ENCODE measurements around the gene TEX54. TPM values are rescaled to one million over a fixed set of nuclear protein-coding genes. Genes with fewer than 3 reads are reported as not detected.

Gene TEX54
- total and polyA plus RNA-seq, 2 of the 13 experiments (the other 11 are each of a cell fraction or from before 2014, with no cell fraction given) = not detected

DNA sequence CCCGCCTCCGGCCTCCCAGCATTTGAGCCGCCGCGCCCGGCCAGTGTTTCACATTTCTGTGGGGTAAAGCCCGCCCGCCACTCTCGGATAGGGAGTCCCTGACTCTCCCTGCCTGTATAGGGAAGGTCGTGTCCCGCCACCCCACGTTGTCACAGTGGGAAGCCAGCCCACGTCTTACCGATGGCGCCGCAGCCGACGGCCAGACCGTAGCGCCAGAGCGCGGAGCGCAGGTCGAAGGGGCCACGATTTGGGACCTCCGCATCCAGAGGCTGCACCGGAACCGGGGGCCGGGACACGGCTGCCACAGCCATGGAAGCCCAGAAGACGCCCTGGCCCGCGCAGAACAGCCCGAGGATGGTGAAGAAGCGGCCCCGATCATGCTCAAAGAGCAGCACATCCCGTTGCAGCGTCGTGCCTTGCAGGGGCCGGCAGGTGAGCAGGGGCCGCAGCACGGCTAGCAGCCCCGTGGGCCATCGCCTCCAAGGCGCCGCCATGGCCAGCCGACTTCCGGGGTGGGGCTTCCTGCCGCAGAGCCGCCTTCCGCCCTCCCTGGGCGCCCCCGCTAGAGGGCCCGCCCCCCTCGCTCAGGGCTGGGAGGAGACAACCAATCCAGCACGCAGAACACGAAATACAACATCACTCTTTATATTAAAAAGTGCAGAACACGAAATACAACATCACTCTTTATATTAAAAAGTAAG lies 41.0 kb downstream of the TEX54 start, which contains the start of gene TMEM223 (continued):
- TF ChIP-seq SOX6 (IDR thresholded peaks at IDR 0.05) (no peak), SOX6 (CRISPR knock-in tag; IDR thresholded peaks at IDR 0.05) (peak; percentile 48), RFX5 (IDR thresholded peaks at IDR 0.05; ENCODE audit: low read depth, low read length) (no peak), KLF15 (CRISPR knock-in tag; IDR thresholded peaks at IDR 0.05; ENCODE audit: borderline replicate concordance) (no peak), RFXANK (CRISPR knock-in tag; IDR thresholded peaks at IDR 0.05) (no peak), HNRNPL (IDR thresholded peaks at IDR 0.05; ENCODE audit: low read depth, low read length) (no peak; the same call in 1 of the 2 replicates), RBFOX2 (IDR thresholded peaks at IDR 0.05; ENCODE audit: low read depth, low read length) (peak; percentile 99), BCL6 (CRISPR knock-in tag; IDR thresholded peaks at IDR 0.05) (0 out of 2 replicates have a peak, but pooled peaks have one; percentile 20), ZKSCAN5 (CRISPR knock-in tag; IDR thresholded peaks at IDR 0.05) (no peak), SMAD1 (CRISPR knock-in tag; IDR thresholded peaks at IDR 0.05; ENCODE audit: borderline replicate concordance, low read depth) (no peak), PITX1 (CRISPR knock-in tag; IDR thresholded peaks at IDR 0.05) (peak; percentile 68; the same call in 1 of the 2 replicates), FOXO1 (CRISPR knock-in tag; IDR thresholded peaks at IDR 0.05) (peak; percentile 45), RNF2 (conservative IDR thresholded peaks at IDR 0.05; ENCODE audit: low read depth) (peak; percentile 68; the same call in 1 of the 2 replicates), ARID2 (CRISPR knock-in tag; IDR thresholded peaks at IDR 0.05; ENCODE audit: borderline replicate concordance) (no peak), KLF9 (CRISPR knock-in tag; IDR thresholded peaks at IDR 0.05; ENCODE audit: low read depth) (no peak), NONO (IDR thresholded peaks at IDR 0.05) (no peak), NONO (CRISPR knock-in tag; conservative IDR thresholded peaks at IDR 0.05) (peak; percentile 83), FOSL1 (CRISPR knock-in tag; IDR thresholded peaks at IDR 0.05; ENCODE audit: borderline replicate concordance) (no peak), PHF21A (CRISPR knock-in tag; IDR thresholded peaks at IDR 0.05) (peak; percentile 47; the same call in 1 of the 2 replicates)
- TF ChIP-seq, protein P1, sequence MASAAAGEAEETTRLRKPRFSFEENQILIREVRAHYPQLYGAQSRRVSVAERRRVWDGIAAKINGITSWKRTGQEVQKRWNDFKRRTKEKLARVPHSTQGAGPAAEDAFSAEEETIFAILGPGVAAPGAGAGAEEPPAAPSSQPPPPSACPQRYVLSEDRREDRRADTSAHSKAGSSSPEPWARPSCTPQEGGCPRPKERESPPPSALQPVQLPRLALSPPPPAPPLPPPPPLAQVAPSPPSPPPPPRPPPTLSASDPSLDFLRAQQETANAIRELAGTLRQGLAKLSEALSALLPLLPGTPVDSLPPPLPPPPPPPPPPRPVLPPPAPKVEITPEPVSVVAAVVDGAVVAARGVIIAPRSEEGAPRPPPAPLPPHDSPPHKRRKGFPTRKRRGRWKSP (CRISPR knock-in tag; IDR thresholded peaks at IDR 0.05) = peak; percentile 51; the same call in 1 of the 2 replicates
- TF ChIP-seq, protein P2, sequence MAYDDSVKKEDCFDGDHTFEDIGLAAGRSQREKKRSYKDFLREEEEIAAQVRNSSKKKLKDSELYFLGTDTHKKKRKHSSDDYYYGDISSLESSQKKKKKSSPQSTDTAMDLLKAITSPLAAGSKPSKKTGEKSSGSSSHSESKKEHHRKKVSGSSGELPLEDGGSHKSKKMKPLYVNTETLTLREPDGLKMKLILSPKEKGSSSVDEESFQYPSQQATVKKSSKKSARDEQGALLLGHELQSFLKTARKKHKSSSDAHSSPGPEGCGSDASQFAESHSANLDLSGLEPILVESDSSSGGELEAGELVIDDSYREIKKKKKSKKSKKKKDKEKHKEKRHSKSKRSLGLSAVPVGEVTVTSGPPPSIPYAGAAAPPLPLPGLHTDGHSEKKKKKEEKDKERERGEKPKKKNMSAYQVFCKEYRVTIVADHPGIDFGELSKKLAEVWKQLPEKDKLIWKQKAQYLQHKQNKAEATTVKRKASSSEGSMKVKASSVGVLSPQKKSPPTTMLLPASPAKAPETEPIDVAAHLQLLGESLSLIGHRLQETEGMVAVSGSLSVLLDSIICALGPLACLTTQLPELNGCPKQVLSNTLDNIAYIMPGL (CRISPR knock-in tag; IDR thresholded peaks at IDR 0.05; ENCODE audit: borderline replicate concordance in 1 of 2, low read depth in 1 of 2) = peak; percentile 69 to 91; a peak in 3 of 4 replicates
- TF ChIP-seq, protein P3, sequence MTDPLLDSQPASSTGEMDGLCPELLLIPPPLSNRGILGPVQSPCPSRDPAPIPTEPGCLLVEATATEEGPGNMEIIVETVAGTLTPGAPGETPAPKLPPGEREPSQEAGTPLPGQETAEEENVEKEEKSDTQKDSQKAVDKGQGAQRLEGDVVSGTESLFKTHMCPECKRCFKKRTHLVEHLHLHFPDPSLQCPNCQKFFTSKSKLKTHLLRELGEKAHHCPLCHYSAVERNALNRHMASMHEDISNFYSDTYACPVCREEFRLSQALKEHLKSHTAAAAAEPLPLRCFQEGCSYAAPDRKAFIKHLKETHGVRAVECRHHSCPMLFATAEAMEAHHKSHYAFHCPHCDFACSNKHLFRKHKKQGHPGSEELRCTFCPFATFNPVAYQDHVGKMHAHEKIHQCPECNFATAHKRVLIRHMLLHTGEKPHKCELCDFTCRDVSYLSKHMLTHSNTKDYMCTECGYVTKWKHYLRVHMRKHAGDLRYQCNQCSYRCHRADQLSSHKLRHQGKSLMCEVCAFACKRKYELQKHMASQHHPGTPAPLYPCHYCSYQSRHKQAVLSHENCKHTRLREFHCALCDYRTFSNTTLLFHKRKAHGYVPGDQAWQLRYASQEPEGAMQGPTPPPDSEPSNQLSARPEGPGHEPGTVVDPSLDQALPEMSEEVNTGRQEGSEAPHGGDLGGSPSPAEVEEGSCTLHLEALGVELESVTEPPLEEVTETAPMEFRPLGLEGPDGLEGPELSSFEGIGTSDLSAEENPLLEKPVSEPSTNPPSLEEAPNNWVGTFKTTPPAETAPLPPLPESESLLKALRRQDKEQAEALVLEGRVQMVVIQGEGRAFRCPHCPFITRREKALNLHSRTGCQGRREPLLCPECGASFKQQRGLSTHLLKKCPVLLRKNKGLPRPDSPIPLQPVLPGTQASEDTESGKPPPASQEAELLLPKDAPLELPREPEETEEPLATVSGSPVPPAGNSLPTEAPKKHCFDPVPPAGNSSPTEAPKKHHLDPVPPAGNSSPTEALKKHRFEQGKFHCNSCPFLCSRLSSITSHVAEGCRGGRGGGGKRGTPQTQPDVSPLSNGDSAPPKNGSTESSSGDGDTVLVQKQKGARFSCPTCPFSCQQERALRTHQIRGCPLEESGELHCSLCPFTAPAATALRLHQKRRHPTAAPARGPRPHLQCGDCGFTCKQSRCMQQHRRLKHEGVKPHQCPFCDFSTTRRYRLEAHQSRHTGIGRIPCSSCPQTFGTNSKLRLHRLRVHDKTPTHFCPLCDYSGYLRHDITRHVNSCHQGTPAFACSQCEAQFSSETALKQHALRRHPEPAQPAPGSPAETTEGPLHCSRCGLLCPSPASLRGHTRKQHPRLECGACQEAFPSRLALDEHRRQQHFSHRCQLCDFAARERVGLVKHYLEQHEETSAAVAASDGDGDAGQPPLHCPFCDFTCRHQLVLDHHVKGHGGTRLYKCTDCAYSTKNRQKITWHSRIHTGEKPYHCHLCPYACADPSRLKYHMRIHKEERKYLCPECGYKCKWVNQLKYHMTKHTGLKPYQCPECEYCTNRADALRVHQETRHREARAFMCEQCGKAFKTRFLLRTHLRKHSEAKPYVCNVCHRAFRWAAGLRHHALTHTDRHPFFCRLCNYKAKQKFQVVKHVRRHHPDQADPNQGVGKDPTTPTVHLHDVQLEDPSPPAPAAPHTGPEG (CRISPR knock-in tag; IDR thresholded peaks at IDR 0.05) = no peak; the same call in 1 of the 2 replicates
